IPS DF 19.7 (cell line): Measurements from ENCODE around the gene C1orf216.
"Not testable (repeated sequence)": the region's sequence is repeated elsewhere in the genome, so short reads cannot be mapped to it uniquely, and the experiment has no call there.

Experiments
- DNase-seq: peaks from one replicate; pipeline ENCODE4 v3.0.0-alpha.2; 2013; ENCODE audit warnings: low read depth, low spot score

Gene C1orf216

DNA sequence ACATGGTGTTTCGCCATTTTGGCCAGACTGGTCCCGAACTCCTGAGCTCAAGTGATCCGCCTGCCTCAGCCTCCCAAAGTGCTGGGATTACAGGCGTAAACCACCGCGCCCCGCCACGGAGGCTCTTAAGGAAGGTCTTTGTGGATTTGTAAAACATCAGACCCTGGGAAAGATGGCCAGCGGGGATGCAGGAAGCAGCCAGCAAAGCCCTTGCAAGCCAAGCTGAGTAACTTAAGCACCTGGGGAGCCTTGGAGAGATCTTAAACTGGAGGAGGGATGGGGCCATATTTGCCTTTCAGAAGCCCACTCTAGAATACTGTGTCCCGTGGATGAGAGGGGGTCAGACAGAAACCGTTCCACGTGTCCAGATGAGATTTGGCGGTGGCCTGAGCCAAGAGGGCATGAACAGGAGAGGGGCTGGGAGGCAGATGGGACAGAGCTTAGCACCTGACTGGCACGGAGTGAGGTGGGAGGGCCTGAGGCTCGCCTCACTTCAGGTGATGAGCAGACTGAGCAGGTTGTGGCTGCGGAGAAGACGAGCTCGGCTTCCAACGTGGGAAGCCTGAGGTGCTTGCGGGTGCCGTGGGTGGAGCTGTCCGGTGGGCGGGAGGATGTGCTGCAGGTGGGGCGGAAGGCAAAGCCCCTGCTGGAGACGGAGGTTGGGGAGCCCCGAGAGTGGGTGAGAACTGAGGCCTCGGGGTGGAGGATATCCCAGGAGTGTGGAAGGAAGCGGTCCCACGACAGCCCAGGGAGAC is 11.7 kb downstream of the C1orf216 start:
- DNase-seq: no peak

DNA sequence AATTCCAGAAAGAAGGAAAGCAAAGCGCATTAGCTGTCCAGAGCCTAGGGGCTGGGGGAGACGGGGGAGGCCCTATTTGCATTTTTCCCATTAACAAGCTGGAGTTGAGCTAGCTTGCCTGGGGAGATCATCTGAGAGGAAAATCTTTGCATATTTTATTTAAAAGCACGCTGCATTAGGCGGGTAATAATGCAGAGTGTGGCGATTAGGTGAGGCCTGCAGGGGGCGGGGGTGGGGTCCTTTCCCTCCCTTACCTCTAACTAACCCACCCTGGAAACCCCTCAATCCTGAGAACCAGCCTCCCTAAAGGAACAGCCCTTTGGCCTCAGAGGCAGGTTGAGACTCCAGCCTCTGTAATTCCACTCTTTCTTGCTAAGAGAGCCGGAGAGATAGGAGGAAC is 16.2 kb downstream of the C1orf216 start:
- no peak for DNase-seq

DNA sequence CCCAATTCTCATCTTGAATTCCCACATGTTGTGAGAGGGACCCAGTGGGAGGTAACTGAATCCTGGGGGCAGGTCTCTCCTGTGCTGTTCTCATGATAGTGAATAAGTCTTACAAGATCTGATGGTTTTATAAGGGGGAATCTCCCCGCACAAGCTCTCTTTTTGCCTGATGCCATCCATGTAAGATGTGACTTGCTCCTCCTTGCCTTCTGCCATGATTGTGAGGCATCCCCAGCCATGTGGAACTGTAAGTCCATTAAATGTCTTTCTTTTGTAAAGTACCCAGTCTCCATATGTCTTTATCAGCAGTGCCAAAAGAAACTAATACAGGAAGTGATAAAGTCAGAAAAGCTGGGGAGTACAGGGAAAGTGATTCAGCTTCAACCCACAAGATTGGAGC is 19.5 kb downstream of the C1orf216 start:
- DNase-seq: not testable (repeated sequence)

DNA sequence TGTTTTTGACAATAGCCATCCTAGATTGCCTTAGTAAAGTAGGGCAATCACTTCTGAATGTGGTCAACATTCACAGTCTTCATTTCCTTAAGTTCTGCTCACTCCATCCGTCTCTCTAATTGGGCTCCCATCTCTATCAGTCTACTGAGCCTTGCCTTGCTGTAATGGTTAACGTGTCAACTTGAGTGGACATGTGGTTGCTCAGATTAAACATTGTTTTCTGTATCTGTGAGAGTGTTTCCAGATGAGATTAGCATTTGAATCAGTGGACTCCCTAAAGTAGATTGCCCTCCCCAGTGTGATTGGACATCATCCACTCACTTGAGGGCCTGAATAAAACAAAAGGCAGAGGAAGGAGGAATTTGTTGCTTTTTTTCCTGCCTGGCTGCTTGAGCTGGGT is 26.4 kb downstream of the C1orf216 start:
- DNase-seq: no peak

DNA sequence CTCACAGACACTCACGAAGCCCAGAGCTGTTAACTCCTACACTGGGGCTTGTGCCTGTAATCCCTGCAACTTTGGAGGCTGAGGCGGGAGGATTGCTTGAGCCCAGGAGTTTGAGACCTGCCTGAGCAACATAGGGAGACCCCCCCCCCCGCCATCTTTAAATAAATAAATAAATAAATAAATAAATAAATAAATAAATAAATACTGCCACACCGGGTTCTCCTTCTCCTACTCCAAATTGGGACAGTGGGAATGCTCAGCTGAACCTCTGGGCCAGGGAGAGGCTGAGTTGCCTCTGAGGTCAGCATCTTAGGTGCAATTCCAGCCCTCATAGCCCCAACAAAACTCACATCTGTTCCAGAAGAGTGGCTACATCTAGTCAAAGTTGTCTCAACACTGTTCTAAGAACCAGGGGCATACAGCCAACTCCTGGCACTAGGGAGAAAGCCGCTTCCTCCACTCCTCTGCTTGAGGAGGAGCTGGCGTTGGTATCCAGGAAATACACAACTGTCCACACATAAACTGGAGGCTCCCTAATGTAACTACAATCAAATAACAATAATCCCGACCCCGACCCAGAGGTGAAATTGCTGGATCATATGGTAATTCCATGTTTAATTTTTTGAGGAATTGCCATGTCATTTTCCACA is 27.0 kb downstream of the C1orf216 start:
- no peak for DNase-seq

DNA sequence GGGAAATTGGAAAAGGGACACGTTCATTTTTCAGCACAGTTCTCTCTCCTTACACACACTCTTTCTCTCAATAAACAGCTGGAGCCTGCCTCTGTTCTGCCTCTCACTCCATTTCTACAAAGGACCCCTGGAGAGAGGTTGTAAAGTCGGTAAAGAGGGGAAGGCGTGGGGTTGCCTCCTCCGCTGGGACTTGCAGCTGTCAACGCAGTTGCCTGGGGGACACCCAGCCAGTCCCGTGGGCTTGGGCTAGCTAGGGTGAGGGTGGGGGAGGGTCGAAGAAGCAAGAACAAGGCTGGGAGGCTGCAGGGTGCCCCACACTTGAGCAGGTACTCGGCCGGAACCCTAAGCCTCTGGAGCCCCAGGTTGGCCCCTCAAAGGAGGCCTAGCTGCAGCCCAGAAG is 27.6 kb downstream of the C1orf216 start:
- no peak for DNase-seq

DNA sequence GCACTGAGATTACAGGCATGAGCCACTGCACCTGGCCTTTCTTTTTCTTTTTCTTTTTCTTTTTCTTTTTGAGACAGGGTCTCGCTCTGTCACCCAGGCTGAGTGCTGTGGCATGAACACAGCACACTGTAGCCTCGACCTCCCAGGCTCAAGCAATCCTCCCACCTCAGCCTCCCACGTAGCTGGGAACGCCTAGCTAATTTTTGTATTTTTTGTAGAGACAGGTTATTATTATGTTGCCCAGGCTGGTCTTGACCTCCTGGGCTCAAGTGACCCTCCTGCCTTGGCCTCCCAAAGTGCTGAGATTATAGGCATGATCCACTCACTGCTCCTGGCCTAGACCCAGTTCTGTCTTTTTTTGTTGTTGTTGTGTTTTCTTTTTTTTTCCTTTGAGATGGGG is 28.6 kb downstream of the C1orf216 start:
- not testable (repeated sequence) for DNase-seq

DNA sequence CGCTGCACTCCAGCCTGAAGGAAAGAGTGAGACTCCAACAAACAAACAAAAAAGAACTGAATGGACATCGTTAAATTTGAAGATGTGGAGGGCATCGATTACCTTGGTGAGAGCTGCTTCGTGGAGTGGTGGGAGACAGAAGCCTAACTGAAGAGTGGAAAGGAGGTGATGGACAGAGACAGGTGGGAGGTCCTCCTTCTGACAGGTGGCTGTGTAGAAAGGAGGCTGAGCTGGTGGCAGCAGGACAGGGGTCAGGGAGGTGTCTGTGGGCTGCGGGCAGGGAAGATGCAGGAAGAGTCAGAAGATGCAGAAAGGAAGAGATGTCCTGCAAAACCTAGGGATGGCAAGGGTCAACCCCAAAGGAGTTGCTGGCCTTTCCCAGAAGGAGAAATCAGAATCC is 30.5 kb downstream of the C1orf216 start:
- no peak for DNase-seq

DNA sequence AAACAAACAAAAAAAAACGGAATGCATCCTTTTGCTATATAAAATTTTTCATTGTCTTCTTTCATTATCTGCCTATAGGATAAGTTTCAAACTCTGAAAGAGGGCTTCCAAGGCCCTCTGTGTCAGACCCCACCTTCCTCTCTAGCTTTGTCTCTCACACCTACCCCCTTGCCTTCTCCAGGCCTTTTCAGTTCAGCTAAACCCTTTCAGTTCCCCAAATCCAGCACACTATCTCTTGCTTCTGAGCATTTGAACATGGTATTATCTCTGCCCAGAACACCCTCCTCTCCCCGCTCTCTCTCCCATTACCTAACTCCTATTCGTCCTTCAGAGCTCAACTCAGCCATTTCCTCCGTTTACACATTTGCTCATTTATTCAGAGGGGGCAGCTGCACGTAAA is 35.7 kb downstream of the C1orf216 start:
- no peak for DNase-seq

DNA sequence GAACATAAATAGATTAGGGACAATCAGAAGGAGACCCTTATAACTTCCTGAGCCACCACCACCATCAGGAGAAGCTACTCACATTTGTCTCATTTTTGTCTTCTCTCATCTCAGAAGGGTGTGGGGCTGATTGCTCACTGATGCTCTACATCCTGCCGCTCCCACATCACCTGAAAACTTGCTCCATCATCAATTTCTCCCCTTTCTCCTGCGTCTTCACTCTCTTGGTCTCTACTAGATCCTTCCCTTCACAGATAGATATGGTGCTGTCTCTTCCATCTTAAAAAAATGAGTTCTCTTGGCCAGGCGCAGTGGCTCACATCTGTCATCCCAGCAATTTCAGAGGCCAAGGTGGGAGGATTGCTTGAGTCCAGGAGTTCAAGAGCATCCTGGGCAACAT is 38.4 kb downstream of the C1orf216 start:
- no peak for DNase-seq

DNA sequence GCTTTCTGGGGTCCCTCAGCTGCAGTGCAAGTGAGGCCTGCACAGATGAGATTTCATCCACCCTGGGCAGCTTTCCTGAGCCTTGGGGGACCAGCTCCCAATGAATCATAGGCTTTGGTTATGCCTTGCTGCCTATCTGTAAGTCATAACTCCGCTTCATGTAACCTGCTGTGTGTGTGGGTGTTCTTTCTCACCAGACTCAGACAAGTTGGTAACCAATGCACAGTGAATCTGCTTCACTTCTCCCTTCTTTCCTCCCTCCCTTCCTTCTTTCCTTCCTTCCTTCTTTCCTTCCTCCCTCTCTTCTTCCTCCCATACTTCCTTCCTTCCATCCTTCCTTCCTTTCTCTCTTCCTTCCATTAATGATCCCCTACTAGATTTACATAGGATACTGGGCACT is 42.9 kb downstream of the C1orf216 start:
- DNase-seq: no peak

DNA sequence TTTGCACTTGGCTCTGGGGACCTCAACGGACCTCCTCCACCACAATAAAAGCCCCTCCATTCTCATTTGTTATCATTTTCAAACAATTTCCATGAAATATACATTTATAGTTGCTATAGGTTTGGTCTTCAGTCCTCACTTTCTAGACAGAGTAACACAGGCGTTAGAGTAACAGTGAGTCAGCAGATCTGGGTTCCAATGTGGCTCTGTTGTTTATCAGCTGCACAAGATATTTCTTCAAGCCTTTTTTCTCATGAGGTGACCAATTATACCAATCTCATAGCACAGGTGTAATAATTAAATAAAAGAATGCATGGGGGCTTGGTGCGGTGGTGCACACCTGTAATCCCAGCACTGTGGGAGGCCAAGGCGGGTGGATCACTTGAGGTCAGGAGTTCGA is 44.6 kb downstream of the C1orf216 start:
- DNase-seq: no peak

DNA sequence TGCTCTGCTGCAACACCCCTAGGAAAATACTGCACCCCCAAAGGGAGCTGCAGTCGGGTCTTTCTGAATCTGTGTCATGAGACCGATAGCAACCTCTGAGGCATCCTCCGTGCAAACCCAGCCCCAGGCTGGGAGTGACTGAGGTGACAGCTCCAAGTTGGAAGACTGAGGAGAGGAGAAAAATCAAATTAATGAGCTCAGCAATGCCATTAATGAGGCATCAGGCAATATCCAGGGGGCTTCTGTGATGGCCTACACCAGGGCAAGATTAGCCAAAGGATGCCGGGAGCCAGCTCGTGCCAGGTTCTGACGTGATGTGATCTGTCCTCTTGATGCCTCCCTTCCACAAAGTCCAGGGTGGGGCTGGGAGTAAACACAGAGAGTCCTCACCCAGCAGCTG is 46.6 kb downstream of the C1orf216 start:
- no peak for DNase-seq

DNA sequence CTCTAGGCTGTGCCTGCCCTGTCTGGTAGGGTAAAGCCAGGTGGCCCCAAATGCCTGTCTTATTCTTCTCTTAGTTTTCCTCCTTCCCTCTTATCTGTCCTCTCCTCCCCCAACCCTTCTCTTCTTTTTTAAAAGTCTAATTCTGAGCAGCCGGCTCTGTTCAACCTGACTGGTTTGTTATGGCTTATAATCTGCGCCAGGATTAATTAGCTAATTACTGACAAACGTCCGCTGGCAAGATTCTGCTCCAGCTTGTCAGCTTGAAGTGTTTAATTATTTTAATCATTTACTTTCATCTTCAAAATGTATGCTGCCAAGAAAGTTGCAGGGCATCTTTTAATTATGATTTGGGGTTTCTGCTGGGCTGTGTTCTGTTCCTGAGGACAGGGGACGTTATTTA is 50.2 kb downstream of the C1orf216 start:
- no peak for DNase-seq

DNA sequence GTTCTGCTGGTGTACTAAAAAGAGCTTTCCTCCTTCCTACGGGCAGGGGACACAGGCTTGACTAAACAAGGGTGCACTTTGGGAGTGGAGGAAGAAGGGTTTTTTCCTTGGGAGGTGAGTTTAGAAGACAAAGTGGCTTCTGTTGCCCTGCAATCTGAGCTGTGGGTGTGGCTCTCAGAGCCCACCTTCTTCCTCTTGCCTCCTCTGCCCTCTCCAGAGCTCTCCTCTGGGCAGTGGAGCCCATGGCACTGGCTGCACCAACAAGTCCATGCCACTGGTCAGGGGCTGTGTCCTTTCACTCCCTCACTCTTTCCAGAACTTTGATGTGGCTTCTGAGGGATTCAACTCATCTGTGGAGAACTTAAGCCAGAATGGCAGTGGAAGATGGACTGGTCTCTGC is 51.8 kb downstream of the C1orf216 start:
- no peak for DNase-seq

DNA sequence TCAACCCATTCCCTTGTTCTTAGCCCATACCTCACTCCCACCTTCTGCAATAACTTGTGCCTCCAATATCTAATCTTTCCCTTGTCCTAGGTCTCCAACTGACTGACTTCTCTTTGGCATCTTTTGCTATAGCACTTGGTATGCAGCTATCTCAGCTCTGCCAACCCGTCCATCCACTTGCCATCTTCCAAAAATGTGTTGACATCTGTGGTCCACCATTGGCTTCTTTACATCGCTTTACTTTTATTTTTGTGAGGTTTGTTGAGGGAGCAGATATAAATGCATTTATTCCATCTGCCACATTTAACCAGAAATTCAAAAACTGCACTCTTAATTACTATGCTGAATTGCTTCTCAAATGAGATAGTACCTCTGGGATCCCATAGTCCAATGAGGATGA is 52.5 kb downstream of the C1orf216 start:
- DNase-seq: no peak
